Transverse colon (tissue), 4 donors: ENCODE measurements around the gene LRRC36. TPM values are rescaled to one million over a fixed set of nuclear protein-coding genes. Genes with fewer than 3 reads are reported as not detected.

Experiments used
- DNase-seq: peaks from one replicate; pipeline ENCODE4 v3.0.0-alpha.2; 2019
- H3K27ac ChIP-seq, 4 donors: fragments of 200-600 bp; sonication (generic); 2 replicates each; pipeline ENCODE4 v1.5.1; 2016 to 2018; ENCODE audit warnings: inconsistent platforms in 4 of 4
- H3K27me3 ChIP-seq: fragments of 200-600 bp; sonication (generic); 2 replicates; pipeline ENCODE4 v1.5.1; 2017; ENCODE audit warnings: inconsistent platforms
- H3K36me3 ChIP-seq, 4 donors: fragments of 200-600 bp; sonication (generic); 2 replicates each; pipeline ENCODE4 v1.5.1; 2017 to 2019; ENCODE audit warnings: inconsistent platforms in 4 of 4
- H3K4me1 ChIP-seq, 4 donors: fragments of 200-600 bp; sonication (generic); 2 replicates each; pipeline ENCODE4 v1.5.1; 2017 to 2020; ENCODE audit warnings: inconsistent platforms in 4 of 4
- H3K4me3 ChIP-seq, 4 donors: fragments of 200-600 bp; sonication (generic); 1 replicate in 1 of 4; 2 replicates in 3 of 4; pipeline versions ENCODE4 v1.5.1 to v1.6.1; 2017 to 2019; ENCODE audit warnings: inconsistent platforms in 4 of 4
- H3K9me3 ChIP-seq, 2 donors: fragments of 200-600 bp; sonication (generic); 2 replicates each; pipeline ENCODE4 v1.5.1; 2017 to 2019; ENCODE audit warnings: inconsistent platforms in 2 of 2
- EP300 ChIP-seq: sonication (generic); formaldehyde crosslinking; IDR thresholded peaks from one replicate; pipeline ENCODE4 v1.6.1; 2017; ENCODE audit warnings: antibody characterized with exemption, low read depth
- POLR2A ChIP-seq: fragments of 450-650 bp; IDR thresholded peaks from one replicate; pipeline ENCODE4 v1.6.1; 2016; ENCODE audit warnings: antibody characterized with exemption, mild to moderate bottlenecking, moderate library complexity
- POLR2AphosphoS5 ChIP-seq, 3 donors: sonication (generic); formaldehyde crosslinking; IDR thresholded peaks; one replicate each; pipeline ENCODE4 v1.6.1; 2016; ENCODE audit warnings: antibody characterized with exemption in 3 of 3
- WGBS, 2 donors: methylation state at CpG; one replicate each; pipeline ENCODE4 v1.1.5; 2018; ENCODE audit warnings: low coverage in 1 of 2; 5-methylcytosine and 5-hydroxymethylcytosine counted together
- in situ Hi-C, 4 donors: fragments of 200-750 bp; cut with MboI; loops; one replicate each; pipeline versions ENCODE4 v1.15.0 to v1.15.1; 2017; ENCODE audit warnings: low sequenced_read_pairs in 3 of 4, low pct_ligation_motif_present in 1 of 4, low pct_unique_long_range_greater_than_20kb in 1 of 4
- intact Hi-C: fragments of 100-400 bp; cut with DNase I; formaldehyde crosslinking; loops from one replicate; pipeline ENCODE4 v1.15.1; 2023; ENCODE audit warnings: low total_unique reads
- total RNA-seq, 4 donors: library from RNA; depleted of rRNA; stranded (reverse); fragments of >200 nt; gene quantifications; one replicate each; pipeline ENCODE4 v1.1.0, GENCODE V29; 2016
- TF ChIP-seq, protein P1 (sequence below), 5 experiments: fragments of 200-600 bp in 3 of 5; fragments of 450-650 bp in 2 of 5; sonication (generic) in 3 of 5; IDR thresholded peaks; 1 replicate in 2 of 5; 2 replicates in 3 of 5; pipeline ENCODE4 v1.5.1; 2016 to 2017; ENCODE audit warnings: antibody characterized with exemption in 5 of 5, inconsistent platforms in 3 of 5, mild to moderate bottlenecking in 2 of 5, moderate library complexity in 1 of 5

LRRC36 gene
- total RNA-seq, 4 donors from 2014 or later = 0.79 TPM; not detected in 3

DNA sequence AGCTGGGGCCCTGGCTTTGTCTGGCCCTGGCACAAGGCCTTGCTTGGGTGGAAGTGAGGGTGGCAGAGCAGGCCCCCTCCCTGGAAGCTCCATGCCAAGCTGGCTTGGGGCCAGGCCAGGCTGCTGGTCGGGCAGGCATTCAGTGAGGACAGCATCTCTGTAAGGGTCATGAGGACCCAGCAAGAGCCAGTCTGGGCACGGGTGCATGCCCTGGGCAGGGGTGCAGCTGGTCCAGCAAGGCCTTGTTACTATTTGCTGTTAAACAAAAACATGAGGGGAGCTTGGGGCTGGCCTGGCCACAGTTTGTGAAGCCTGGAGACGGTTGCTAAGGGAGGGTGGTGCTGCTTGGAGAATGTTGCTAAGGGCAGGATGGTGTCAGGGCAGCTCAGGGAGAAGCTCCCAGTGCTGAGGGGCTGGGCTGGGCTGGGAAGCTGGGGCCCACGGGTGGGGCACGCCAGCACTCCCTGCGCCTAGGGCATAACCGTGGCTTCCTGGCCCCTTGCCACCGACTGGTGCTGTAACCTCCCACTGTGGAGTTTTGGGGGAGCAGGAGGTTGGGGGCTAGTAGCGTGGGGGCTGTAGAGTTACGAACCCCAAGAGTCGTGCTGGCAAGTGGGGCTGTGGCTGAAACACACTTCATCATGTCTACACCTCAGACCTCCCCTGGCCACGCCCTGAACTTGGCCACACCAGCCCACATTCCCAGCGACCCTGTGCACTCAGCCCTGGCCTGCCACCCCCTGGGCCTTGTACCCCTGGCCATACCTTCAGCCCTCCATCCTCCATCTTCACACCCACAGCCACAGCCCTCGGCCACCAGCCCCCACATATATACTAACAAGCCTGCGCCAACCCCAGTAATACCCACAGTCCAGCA is 65.0 kb downstream of the LRRC36 start:
- Histone ChIP-seq H3K9me3 (no peaks in the 10 kb centered on the region), H3K4me3 (peak overlapping the region in 1 of 4 donors; percentile 31), H3K27ac (peak overlapping the region in 2 of 4 donors; percentile 64 to 77), H3K36me3 (no peaks in the 10 kb centered on the region), H3K4me1 (peaks cover 28 to 55% (median 41%) of the 10 kb centered on the region in 4 donors), H3K27me3 (no peaks in the 10 kb centered on the region)
- TF ChIP-seq, protein P1, sequence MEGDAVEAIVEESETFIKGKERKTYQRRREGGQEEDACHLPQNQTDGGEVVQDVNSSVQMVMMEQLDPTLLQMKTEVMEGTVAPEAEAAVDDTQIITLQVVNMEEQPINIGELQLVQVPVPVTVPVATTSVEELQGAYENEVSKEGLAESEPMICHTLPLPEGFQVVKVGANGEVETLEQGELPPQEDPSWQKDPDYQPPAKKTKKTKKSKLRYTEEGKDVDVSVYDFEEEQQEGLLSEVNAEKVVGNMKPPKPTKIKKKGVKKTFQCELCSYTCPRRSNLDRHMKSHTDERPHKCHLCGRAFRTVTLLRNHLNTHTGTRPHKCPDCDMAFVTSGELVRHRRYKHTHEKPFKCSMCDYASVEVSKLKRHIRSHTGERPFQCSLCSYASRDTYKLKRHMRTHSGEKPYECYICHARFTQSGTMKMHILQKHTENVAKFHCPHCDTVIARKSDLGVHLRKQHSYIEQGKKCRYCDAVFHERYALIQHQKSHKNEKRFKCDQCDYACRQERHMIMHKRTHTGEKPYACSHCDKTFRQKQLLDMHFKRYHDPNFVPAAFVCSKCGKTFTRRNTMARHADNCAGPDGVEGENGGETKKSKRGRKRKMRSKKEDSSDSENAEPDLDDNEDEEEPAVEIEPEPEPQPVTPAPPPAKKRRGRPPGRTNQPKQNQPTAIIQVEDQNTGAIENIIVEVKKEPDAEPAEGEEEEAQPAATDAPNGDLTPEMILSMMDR (IDR thresholded peaks at IDR 0.05) = no peak
- TF ChIP-seq POLR2AphosphoS5 (IDR thresholded peaks at IDR 0.05) = no peak
- no peak for TF ChIP-seq POLR2A
- TF ChIP-seq EP300 = no peak
- DNase-seq = no peak
- 49 to 58% methylated on average over 4 to 15 of the region's 15 CpGs for WGBS, 2 donors
- in situ Hi-C loops = loop anchor here in 2 of 4 donors (25.0 kb wide), 2 partner anchors 104 to 429 kb away; partner anchors contain the start of genes CES3 (in 1 of the 2) and PLEKHG4 (in 1 of the 2)
- intact Hi-C loops = no loop called here

DNA sequence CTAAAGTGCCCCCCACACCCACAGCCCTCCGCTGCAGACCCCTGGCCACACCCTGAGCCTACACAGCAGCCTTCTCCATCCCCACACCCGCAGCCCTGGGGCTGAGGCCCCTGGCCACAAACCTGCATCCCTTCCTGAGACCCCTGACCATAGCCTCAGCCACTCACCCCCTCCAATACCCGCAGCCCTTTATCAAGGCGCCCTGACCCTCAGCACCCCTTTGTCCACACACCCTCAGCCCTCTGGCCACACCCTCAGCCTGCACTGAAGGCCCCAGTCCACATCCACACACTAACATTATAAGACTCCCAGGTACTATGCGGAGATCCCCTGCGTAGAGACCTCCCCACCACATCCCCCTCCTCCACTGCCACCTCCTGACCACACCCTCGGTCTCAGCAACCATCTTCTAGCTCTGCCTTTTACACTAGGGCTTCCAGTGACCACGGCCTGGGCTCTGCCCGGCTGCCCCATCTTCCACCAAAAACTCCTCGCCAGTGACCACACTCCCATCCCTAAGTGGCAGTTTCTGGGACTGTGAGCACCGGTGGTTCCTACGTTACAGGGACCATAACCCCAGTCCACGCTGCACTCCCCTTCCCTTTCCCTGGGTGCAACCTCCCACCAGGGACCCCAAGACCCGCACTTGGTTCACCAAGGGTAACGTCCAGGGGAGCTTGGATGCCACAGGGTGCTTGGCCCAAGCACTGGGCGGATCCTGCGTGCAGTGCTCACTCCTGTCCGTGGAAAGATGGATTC is 65.9 kb downstream of the LRRC36 start:
- intact Hi-C loops = no loop called here
- Histone ChIP-seq H3K36me3 (no peaks in the 10 kb centered on the region), H3K27ac (peak overlapping the region; percentile 46 to 77 (median 68)), H3K27me3 (no peaks in the 10 kb centered on the region), H3K9me3 (no peaks in the 10 kb centered on the region), H3K4me3 (peak overlapping the region in 3 of 4 donors; percentile 11 to 40 (median 31)), H3K4me1 (peaks cover 32 to 63% (median 46%) of the 10 kb centered on the region in 4 donors)
- WGBS, 2 donors = 70 to 80% methylated on average over 1 to 18 of the region's 18 CpGs
- in situ Hi-C loops = loop anchor here in 2 of 4 donors (25.0 kb wide), 2 partner anchors 105 to 430 kb away; partner anchors contain the start of genes CES3 (in 1 of the 2) and PLEKHG4 (in 1 of the 2)
- no peak for DNase-seq
- TF ChIP-seq EP300 (no peak), POLR2A (no peak), POLR2AphosphoS5 (IDR thresholded peaks at IDR 0.05) (no peak)
- TF ChIP-seq, protein P1 (IDR thresholded peaks at IDR 0.05) = no peak

DNA sequence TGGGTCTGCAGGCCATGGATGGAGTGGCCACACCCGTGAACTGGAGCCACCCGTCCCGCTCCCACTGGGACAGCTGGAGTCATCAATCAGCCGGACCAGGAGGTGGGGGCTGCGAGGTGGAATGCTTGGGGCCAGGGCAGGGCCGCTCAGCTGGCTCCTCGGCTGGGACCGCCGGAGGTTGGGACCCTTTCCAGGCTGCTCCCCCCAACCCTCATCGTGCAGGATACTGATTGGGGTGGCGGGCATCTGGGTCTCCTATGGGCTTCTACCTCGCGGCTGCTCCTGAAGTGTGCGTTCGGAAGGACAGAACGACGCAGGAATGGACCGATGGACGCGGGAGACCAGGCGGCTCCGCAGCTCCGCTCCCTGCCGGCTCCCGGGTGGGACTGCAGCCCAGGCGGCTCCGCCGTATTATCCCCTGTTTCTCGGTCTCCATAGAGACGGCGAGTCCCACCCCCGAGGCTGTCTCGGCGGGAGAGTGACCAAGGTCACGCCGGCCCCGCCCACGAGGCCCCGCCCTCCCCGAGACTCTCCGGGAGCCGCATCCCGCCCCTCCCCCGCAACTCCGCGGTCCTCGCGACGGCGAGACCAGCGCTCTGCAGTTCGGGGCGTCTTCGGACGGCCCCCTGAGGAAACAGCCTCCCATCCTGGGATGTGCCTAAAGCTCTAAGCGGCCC is 66.6 kb downstream of the LRRC36 start, which contains the start of gene TPPP3:
TPPP3 (minus strand) TSS at position 388 of the 677 bp plus-strand sequence. CDS start 2,387 bp downstream, outside the sequence.
- H3K27ac ChIP-seq = peak within 1 kb of the TSS; percentile 64 to 77 (median 74)
- peak within 1 kb of the TSS in 3 of 4 donors; percentile 11 to 40 (median 31) for H3K4me3 ChIP-seq
- peak; percentile 10 for TF ChIP-seq POLR2A
- peak; percentile 36 for TF ChIP-seq EP300
- TF ChIP-seq POLR2AphosphoS5 (IDR thresholded peaks at IDR 0.05) = peak; percentile 47 to 72 (median 67)
- TF ChIP-seq, protein P1 (IDR thresholded peaks at IDR 0.05) = peak; percentile 69 to 91 (median 80)
- H3K27me3 ChIP-seq = no peaks in the 10 kb centered on the region
- DNase-seq = peak; percentile 90
- intact Hi-C loops = no loop called here
- H3K4me1 ChIP-seq = peaks cover 32 to 64% (median 46%) of the 10 kb centered on the region in 4 donors
- WGBS, 2 donors = 9% methylated on average over 41 of the region's 56 CpGs; no CpG with 5 or more reads in 1 of the 2 donors
- no peaks in the 10 kb centered on the region for H3K36me3 ChIP-seq
- in situ Hi-C loops = loop anchor here in 2 of 4 donors (25.0 kb wide), 2 partner anchors 106 to 431 kb away; partner anchors contain the start of genes CES3 (in 1 of the 2) and PLEKHG4 (in 1 of the 2)
- no peaks in the 10 kb centered on the region for H3K9me3 ChIP-seq
